ENCODE results near the gene LSMEM2.
A peak's percentile ranks its signal among the peaks of the same experiment; 100 is the strongest.

Gene LSMEM2

GRCh38 chr3:50324351-50325112, 45.6 kb downstream of the LSMEM2 start:
- DNase-seq: peak; percentile 5 to 46 (median 34)

- no peak for DNase-seq
Measured at GRCh38 chr3:50325113-50325480, 46.2 kb downstream of the LSMEM2 start.

- DNase-seq: no peak
Measured at GRCh38 chr3:50325497-50326181, 46.8 kb downstream of the LSMEM2 start.

- no peak for DNase-seq
Measured at GRCh38 chr3:50326182-50326541, 47.3 kb downstream of the LSMEM2 start.

- no peak for DNase-seq
Measured at GRCh38 chr3:50327129-50327528, 48.2 kb downstream of the LSMEM2 start.

- peak; percentile 87 to 94 (median 92) for DNase-seq
Measured at GRCh38 chr3:50327943-50328691, 49.2 kb downstream of the LSMEM2 start, which contains the start of gene TUSC2. TSS of gene TUSC2 (minus strand) at chr3:50328223. CDS start at chr3:50328099, 124 bp downstream.

- DNase-seq: no peak
Measured at GRCh38 chr3:50330330-50330729, 51.4 kb downstream of the LSMEM2 start.

- DNase-seq: no peak
Measured at GRCh38 chr3:50331364-50331907, 52.5 kb downstream of the LSMEM2 start.

GRCh38 chr3:50333744-50334328, 54.9 kb downstream of the LSMEM2 start:
- no peak for DNase-seq

- no peak for DNase-seq
Measured at GRCh38 chr3:50334339-50335075, 55.6 kb downstream of the LSMEM2 start.

- no peak for DNase-seq
Measured at GRCh38 chr3:50336452-50337174, 57.7 kb downstream of the LSMEM2 start.

GRCh38 chr3:50337175-50337861, 58.4 kb downstream of the LSMEM2 start:
- DNase-seq: peak; percentile 84 to 94 (median 88)

Measured in stimulated activated naive CD4-positive, alpha-beta T cell (primary cell).